Ishikawa (cell line): Measurements from ENCODE around the gene CSTF2T.

Experiments
- CEBPB ChIP-seq: IDR thresholded peaks from 2 replicates; pipeline ENCODE4 v1.6.1; 2012
- CREB1 ChIP-seq: IDR thresholded peaks from 2 replicates; pipeline ENCODE4 v1.6.1; 2012; ENCODE audit warnings: low read depth
- EGR1 ChIP-seq: IDR thresholded peaks from 2 replicates; pipeline ENCODE4 v1.6.1; 2012
- EP300 ChIP-seq: IDR thresholded peaks from 2 replicates; pipeline ENCODE4 v1.6.1; 2012; ENCODE audit warnings: borderline replicate concordance
- FOXM1 ChIP-seq: IDR thresholded peaks from 2 replicates; pipeline ENCODE4 v1.6.1; 2012; ENCODE audit warnings: low read depth, borderline replicate concordance
- MAX ChIP-seq: IDR thresholded peaks from 2 replicates; pipeline ENCODE4 v1.6.1; 2012
- NFIC ChIP-seq: IDR thresholded peaks from 2 replicates; pipeline ENCODE4 v1.6.1; 2012
- RAD21 ChIP-seq: IDR thresholded peaks from 2 replicates; pipeline ENCODE4 v1.6.1; 2012; ENCODE audit warnings: low read depth
- REST ChIP-seq: IDR thresholded peaks from 2 replicates; pipeline ENCODE4 v1.6.1; 2012; ENCODE audit warnings: low read depth, mild to moderate bottlenecking
- TAF1 ChIP-seq: IDR thresholded peaks from 2 replicates; pipeline ENCODE4 v1.6.1; 2012; ENCODE audit warnings: low read depth, mild to moderate bottlenecking
- TCF12 ChIP-seq: IDR thresholded peaks from 2 replicates; pipeline ENCODE4 v1.6.1; 2012; ENCODE audit warnings: low read depth
- USF1 ChIP-seq: IDR thresholded peaks from 2 replicates; pipeline ENCODE4 v1.6.1; 2012
- YY1 ChIP-seq: IDR thresholded peaks from 2 replicates; pipeline ENCODE4 v1.6.1; 2012; ENCODE audit warnings: low read depth
- ZBTB7A ChIP-seq: IDR thresholded peaks from 2 replicates; pipeline ENCODE4 v1.6.1; 2012; ENCODE audit warnings: low read depth

- TF ChIP-seq USF1 = no peak
- TF ChIP-seq MAX = no peak
- no peak for TF ChIP-seq NFIC
- no peak for TF ChIP-seq ZBTB7A
- no peak for TF ChIP-seq TAF1
- TF ChIP-seq EP300 = no peak
- TF ChIP-seq EGR1 = no peak
- TF ChIP-seq FOXM1 = no peak
- TF ChIP-seq YY1 = no peak
- TF ChIP-seq RAD21 = no peak
- no peak for TF ChIP-seq TCF12
- no peak for TF ChIP-seq REST
- TF ChIP-seq CREB1 = no peak
- no peak for TF ChIP-seq CEBPB
Observed at GRCh38 chr10:51743146-51743545, 43.8 kb upstream of the CSTF2T start.
